ENCODE measurements around the gene STRADB.
A peak's percentile ranks its signal among the peaks of the same experiment; 100 is the strongest.
"Not testable (repeated sequence)": the region's sequence is repeated elsewhere in the genome, so short reads cannot be mapped to it uniquely, and the experiment has no call there.

The STRADB gene

GRCh38 chr2:201419057-201419635, 32.4 kb upstream of the STRADB start:
- no peak for DNase-seq (ENCODE audit: low read depth)
- TF ChIP-seq CTCF (conservative IDR thresholded peaks at IDR 0.05; ENCODE audit: low read depth, low read length): no peak
- no peak overlapping the region for H3K4me3 ChIP-seq (ENCODE audit: low read length)

GRCh38 chr2:201419986-201420385, 31.6 kb upstream of the STRADB start:
- H3K4me3 ChIP-seq (ENCODE audit: low read length): no peak overlapping the region
- DNase-seq (ENCODE audit: low read depth): no peak
- no peak for TF ChIP-seq CTCF (conservative IDR thresholded peaks at IDR 0.05; ENCODE audit: low read depth, low read length)

GRCh38 chr2:201420442-201421113, 31.0 kb upstream of the STRADB start:
- peak; percentile 94 for DNase-seq (ENCODE audit: low read depth)
- no peak for TF ChIP-seq CTCF (conservative IDR thresholded peaks at IDR 0.05; ENCODE audit: low read depth, low read length)
- no peak overlapping the region for H3K4me3 ChIP-seq (ENCODE audit: low read length)

GRCh38 chr2:201425952-201426351, 25.6 kb upstream of the STRADB start:
- TF ChIP-seq CTCF (conservative IDR thresholded peaks at IDR 0.05; ENCODE audit: low read depth, low read length): no peak
- no peak overlapping the region for H3K4me3 ChIP-seq (ENCODE audit: low read length)
- no peak for DNase-seq (ENCODE audit: low read depth)

GRCh38 chr2:201428366-201428765, 23.2 kb upstream of the STRADB start:
- not testable (repeated sequence) for DNase-seq (ENCODE audit: low read depth)

GRCh38 chr2:201429835-201430234, 21.7 kb upstream of the STRADB start:
- H3K4me3 ChIP-seq (ENCODE audit: low read length); DNase-seq (ENCODE audit: low read depth): not testable (repeated sequence)

More at GRCh38 chr2:201428366-201428765, 23.2 kb upstream of the STRADB start:
- H3K4me3 ChIP-seq (ENCODE audit: low read length): not testable (repeated sequence)

DNA sequence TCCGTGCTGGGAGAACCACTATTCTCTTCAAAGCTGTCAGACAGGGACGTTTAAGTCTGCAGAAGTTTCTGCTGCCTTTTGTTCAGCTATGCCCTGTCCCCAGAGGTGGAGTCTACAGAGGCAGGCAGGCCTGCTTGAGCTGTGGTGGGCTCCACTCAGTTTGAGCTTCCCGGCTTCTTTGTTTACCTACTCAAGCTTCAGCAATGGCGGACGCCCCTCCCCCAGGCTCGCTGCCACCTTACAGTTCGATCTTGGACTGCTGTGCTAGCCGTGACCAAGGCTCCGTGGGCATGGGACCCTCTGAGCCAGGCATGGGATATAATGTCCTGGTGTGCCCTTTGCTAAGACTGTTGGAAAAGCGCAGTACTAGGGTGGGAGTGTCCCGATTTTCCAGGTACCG, 21.2 kb upstream of the STRADB start:
- not testable (repeated sequence) for H3K4me3 ChIP-seq (ENCODE audit: low read length); DNase-seq (ENCODE audit: low read depth)

DNA sequence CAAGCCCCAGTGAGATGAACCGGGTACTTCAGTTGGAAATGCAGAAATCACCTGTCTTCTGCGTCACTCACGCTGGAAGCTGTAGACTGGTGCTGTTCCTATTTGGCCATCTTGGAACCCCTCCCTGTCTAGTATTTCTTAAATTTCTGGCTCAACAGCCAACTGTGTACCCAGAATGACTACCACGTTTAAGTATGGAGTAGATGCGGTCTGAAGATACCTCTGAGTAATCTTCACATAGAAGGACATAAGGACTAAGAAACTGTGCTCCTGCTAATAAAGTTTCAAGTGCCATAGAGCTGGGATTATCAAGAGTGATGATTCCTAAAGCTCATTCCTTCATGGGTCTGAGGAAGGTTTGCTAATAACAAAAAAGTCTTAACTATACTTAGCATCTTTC, 20.7 kb upstream of the STRADB start:
- TF ChIP-seq CTCF (conservative IDR thresholded peaks at IDR 0.05; ENCODE audit: low read depth, low read length): no peak
- DNase-seq (ENCODE audit: low read depth): no peak
- no peak overlapping the region for H3K4me3 ChIP-seq (ENCODE audit: low read length)
